IPS-NIHi11 (cell line): ENCODE data around the gene SRSF9.
A peak's percentile ranks its signal among the peaks of the same experiment; 100 is the strongest.
"Not testable (repeated sequence)": the region's sequence is repeated elsewhere in the genome, so short reads cannot be mapped to it uniquely, and the experiment has no call there.

Source experiments
- DNase-seq: peaks from one replicate; pipeline ENCODE4 v3.0.0; 2012; ENCODE audit warnings: mixed read lengths, low spot score

SRSF9 gene, protein sequence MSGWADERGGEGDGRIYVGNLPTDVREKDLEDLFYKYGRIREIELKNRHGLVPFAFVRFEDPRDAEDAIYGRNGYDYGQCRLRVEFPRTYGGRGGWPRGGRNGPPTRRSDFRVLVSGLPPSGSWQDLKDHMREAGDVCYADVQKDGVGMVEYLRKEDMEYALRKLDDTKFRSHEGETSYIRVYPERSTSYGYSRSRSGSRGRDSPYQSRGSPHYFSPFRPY

DNA sequence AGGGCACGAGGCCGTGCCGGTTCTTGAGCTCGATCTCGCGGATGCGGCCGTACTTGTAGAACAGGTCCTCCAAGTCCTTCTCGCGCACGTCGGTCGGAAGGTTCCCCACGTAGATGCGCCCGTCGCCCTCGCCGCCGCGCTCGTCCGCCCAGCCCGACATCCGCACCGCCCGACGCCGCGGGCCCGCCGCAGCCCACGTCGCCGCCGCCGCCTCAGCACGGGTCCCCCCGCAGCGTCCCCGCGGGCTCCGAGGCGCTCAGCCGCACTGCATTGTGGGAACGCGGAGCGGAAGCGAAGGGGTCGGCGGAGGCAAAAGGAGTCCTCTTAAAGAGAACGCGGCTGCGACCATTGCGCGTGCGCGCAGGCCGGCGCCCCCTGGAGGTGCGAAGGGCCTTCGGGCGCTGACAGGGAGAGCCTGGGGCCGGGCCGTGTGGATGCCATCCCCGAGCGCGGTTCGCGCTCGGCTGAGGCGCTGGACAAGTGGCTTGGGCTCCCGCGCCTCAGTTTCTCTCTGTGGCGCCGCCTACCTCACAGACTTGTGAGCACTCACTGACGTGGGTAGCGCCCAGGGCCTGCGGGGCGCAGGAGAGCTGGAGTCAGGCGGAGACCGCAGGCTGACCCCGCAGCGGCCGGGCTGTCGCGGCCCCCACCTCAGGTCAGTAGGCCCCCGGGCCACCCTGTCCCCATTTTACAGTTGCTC lies at the start of gene SRSF9:
Gene SRSF9 (minus strand): TSS at position 299 of the 700 bp plus-strand sequence. CDS start 139 bp downstream, at position 160.
- DNase-seq = peak; percentile 99

DNA sequence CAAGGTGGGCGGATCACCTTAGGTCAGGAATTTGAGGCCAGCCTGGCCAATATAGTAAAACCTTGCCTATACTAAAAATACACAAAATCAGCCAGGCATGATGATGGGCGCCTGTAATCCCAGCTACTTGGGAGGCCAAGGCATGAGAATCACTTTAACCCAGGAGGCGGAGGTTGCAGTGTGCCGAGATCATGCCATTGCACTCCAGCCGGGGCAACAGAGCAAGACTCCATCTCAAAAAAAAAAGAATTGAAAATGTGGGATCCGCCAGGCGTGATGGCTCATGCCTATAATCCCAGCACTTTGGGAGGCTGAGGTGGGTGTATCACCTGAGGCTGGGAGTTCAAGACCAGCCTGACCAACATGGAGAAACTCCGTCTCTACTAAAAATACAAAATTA lies 49.8 kb upstream of the SRSF9 start:
- DNase-seq = not testable (repeated sequence)

DNA sequence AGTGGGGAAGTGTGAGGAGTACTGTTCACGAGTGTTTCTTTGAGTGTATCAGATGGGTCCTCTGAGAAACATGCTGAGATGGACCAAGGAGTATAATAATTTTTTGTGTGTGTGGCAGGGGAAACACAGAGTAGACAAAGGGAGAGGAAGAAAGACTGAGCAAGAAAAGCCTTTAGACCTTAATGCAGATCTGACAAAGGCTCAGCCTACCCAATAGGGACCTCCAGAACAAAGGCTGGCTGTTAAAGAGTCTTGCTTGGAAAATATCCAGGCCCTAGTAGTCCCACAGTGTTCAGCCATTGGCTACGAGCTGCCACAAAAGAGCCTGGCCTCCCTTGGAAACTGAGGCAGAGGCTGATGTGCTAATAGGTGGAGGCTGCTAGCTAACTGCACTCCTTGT lies 45.9 kb upstream of the SRSF9 start:
- DNase-seq = no peak

DNA sequence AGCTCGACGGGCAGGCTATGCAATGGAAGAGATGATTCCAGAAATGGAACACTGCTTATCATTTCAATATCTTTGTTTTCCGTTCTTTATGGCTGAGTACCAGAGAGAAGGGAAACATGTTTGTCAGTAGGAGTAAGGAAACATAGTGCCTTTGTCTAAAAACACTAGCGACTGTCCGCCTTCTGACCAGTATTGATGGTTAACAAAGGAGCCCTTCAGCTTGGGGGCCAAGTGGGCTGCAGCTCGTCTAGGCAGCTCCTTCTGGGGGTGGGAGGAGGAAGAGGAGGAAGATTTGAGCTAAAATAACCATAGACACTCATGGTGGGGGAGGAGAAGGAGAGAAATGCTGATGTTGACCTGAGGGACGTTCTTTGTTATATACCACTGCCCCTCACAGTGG lies 44.5 kb upstream of the SRSF9 start:
- DNase-seq = no peak

DNA sequence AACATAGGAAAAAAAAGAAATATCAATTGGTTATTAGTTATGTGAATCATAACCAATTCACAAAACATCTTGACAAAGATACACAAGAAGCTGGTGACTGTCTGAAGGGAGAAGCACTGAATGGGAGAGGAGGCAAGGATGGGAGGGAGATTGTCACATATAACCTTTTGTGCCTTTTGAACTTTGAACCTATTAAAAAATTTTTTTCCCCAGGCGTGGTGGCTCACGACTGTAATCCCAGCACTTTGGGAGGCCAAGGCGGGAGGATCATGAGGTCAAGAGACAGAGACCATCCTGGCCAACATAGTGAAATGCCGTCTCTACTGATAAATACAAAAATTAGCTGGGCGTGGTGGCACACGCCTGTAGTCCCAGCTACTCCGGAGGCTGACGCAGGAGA lies 39.0 kb upstream of the SRSF9 start:
- DNase-seq = no peak

DNA sequence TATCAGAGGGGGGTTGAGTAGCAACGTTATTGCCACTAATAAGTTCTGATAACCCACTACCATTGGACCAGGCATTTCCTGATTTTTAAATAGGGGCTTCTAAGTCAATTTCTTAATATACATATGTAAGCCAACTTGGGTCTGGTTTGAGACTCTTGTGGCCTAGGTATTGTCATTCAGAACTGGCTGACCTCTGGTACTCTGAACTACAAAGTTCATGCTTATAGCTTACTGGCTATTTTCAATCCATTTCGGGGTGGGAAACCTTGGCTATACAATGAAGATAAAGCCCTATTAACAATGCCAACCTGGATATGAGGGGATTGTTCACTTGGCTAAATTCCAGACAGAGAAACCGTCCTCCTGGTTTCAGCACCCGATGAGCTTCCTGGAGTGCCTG lies 35.0 kb upstream of the SRSF9 start:
- DNase-seq = peak; percentile 26

DNA sequence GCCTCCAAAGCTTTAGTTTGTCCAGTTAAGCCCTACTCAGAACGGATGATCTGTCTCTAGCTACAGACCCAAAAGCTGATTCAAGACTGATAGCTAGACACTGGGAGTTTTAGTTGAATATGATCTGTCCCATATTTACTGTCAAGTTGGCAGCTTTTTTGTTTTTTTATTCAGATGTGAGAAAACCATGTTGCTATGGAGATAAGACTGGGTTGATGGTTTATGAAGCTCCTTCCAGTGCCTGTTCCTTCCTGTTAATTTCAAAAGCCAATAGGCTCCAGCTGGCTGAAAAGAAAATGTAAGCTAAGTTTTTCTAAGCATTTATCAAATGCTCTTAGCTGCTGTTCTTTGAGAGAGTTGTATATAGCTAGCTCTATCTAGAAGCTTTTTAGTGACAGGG lies 31.0 kb upstream of the SRSF9 start:
- no peak for DNase-seq

DNA sequence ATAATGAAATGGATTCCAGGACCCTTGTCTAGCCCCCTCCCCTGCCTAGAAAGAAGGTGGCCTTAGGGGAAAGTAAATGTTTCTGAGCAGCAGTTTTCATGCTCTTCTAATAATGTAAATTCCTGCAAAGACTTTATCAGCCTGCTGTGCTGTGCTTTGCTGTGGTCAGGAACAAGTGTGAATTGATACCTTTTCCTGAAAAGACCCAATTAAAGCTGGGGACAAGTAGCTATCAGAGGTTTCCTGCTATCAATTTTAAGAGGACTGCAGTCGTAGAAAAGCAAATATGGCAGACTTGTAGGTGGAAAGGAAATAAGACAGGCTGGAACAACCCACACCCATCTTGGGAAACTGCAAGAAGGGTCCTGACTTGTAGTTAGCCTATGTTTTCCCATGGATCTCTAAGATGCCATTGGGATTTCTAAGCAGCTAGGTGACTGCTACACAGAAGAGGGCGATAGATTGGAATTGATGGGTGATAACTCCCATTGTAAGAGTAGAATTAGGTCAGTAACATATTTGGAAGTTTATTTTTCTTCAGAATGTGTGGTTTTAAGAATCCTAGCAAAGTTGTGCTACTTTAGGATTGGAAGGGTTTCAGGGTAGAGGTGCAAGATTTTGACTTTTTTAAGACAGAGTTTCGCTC lies 29.4 kb upstream of the SRSF9 start:
- no peak for DNase-seq

DNA sequence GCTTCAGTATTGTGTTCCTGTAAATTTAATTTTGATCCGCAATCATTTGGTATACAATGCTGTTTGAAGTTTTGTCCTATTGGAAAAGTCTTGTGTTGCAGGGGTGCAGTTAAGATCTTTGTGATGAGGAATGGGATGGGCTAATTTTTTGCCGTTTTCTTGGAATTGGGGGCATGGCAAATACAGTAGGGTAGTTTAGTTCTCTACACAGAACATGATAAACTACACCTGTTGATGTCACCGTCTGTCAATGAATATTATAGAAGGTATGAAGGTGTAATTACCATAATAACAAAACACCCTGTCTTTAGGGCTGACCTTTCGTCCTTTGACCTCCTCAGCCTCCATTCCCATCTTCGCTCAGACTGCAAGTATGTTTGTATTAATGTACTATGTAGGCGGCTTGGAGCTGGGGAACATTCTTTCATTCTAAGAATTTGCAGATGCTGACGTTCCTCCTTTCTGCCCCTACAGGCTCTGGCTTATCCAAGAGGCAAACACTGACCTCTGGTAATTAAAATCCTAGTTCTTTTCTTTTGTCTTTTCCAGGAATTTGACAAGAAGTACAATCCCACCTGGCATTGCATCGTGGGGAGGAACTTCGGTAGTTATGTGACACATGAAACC lies 28.1 kb upstream of the SRSF9 start:
- DNase-seq = no peak

DNA sequence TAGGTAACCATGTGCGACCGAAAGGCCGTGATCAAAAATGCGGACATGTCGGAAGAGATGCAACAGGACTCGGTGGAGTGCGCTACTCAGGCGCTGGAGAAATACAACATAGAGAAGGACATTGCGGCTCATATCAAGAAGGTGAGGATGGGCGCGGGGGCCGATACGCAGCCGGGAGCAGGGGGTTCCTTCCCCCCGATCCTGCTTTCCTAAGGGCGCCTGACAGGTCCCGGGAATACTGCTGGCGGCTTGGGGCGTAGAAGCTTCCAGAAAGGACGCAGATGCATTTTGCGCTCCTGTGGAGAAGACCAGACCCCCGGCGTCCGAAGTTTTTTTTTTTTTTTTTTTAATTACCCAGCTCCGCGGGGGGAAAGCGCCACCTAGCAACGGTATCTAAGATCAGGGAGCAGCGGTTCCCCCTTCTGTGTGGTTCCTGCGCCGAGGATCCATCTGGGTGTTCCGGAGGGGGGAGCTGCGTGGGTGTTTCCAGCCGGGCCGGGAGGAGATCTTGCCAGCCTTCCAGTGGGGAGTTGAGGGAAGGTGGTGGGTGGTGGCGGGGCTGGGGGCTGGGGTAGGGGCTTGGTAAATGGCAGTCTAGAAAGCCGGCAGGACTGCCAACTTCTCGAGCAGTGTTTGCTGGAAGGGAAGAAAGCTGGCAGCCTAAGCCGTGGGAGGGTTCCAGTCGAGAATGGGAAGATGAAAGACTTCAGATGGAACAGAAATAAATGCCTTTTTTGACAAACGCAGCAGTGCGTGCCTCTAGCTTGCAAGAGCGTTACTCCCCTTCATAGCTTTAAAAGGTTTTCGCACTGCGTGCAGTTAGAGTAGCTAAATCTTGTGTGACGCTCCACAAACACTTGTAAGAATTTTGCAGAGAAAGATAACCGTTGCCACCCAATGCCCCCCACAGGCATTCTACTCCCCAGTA lies 27.1 kb upstream of the SRSF9 start:
- DNase-seq = peak; percentile 61

DNA sequence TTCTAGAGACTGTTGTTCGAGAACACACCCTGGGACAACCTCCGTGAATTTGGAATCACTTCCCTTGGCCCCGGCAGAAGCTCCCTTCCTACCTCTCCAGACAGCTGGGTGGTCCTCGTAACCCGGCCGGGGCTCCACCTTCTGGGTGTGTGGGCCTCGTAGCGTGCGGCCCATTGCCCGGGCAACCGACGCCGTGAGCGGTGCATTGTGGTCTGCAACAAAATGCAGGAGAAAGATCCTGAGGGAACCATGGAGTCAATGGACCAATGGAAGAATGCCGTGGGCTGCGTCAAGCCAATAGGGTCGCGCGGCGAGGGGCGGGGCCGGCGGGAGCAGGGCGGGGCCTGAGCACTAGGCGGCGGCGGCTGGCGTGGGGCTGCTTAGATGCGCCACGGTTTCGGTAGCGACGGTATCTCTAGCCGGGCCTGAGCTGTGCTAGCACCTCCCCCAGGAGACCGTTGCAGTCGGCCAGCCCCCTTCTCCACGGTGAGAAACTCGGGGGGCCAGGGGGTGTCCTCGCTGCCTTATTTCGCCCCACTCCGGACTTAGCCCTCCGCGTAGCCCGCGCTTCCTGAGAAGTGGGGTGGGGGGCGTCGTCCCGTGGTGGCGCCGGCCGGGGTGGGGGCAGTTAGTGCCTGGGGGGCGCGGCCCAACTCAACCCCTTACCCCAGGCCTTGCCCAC lies 26.3 kb upstream of the SRSF9 start, which contains the start of gene DYNLL1:
Gene DYNLL1 (plus strand): TSS at position 383 of the 682 bp plus-strand sequence. CDS start 309 bp downstream, outside the sequence.
- peak; percentile 98 for DNase-seq

DNA sequence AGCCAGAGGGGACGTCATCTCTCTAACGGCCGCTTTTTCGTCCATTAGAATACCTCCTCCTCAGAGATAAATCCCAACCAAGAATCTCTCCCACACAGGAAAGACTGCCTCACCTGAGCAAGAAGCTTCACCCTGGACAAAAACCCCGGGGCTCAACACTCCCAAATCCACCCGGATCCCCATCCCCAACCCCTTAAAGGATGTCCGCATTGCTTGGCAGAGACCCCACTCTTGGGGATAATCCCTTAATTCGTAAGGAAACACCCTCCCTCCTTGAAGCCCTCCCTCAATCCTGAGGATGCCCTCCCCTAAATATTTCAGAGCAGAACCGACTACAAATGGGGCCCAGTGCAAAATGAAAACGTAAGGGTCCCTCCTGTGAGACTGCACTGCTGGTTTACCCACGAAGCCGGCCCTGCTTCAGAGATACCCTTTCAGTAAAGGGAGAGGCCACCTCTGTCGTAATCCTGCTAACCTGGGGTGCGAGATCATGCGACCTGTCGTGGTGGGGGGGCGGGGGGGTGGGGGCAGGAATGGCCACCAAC lies 25.7 kb upstream of the SRSF9 start:
- DNase-seq = no peak

DNA sequence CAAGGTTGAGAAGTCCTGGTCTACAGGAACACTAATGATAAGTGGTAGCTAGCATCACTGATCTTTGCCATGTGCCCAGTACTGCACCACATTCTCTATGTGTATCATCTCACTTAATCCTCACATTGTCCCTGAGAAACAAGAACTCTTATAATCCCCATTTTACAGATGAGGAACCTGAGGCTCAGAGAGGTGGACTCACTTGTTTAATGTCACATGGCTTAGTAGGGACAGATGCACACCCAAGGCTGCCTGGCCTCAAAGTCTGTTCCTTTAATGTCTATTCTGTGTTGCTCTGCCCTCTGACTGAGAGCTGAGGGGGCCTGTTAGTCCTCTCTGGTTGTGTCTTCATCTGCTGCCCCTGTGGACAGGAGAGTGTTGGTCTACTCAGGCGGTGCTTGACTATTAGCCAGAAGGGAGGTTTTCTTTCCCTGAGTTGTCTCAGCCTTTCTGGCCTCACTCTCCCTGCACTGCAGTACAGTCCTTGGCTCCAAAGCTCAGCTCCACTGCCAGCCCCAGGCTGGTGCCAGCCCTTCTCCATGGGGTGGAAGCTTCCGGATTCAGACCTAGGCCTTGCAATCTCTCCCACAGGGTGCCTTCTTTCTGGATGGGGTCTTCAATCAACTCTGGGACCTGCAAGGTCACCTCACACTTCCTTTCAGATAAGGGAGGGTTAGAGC lies 21.4 kb upstream of the SRSF9 start:
- DNase-seq = no peak

DNA sequence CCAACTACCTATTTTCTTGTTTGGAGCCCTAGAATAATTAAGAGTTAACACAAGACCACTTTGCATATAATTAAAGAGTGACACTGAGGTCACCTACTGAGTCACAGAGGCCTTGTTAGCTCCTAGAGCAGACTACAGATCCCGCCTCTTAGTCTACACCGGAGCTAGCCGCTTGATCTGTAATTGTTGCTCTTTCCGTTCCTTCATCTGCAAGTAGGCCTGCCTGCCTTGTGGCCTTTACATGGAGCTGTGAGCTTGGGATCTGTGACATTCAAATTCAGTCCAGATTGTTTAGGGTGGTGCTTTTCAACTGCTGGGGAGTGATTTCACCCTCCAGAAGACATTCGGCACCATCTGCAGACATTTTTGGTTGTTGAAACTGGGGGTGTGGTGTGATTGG lies 20.8 kb upstream of the SRSF9 start:
- no peak for DNase-seq

DNA sequence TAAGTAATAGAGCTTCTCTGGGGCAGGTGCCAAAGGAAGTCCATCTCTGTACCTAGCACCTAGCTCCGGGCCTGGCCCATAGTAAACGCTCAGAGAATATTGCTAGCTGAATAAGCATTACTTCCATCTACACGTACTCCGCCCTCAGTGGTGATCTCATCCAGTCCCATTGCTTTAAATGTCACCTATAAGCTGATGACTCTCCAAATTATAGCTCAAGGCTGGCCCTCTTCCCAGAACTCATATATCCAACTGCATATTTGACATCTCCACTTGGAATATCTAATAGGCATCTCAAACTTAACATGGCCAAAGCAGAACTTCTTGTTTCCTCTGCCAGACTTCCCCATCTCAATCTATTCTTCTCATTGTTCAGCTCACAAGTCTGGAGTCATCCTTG lies 19.5 kb upstream of the SRSF9 start:
- no peak for DNase-seq

DNA sequence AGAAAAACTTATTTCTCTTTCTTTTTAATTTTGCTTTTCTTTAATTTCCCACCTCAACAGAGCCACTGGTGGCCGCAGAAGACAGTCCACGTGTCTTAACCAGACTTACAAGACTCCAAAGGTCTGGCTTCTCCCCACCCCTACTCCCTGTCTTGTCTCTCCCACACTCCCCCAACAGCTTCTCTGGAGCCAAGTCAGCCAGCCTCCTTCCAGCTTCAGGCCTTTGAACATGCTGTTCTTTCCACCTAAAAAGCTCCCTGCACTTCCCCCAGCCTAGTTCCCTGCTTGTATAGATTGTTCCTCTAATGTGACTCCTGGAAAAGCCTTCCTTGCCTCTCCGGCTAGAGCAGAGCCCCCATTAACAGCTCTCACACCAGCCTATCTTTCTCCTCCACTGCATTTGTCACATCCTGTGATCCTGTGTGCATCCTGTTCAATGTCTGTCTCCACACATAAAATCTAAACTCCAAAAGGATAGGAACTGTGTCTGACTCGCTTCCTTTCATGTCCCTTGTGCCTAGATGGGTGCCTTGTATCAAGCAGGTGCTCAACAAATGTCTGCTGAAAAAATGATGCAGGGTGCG lies 18.6 kb upstream of the SRSF9 start:
- no peak for DNase-seq

DNA sequence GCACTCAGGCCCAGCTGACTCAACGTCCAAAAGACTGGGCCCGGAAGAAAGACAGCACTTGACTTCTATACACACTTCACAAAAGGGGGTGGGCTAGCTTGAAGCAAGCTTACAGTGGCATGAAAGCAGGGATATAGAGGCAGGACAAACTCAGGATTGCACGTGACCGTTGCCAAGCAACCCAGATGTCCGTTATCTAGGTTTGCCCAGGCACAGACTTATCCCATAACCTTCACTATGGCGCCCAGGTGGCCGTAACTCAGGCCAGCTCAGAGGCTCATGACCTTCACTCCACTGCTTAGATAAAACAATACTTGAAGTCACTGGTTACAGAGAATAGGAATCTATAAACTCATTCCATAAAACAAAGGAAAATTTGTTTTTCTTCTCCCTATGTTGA lies 18.0 kb upstream of the SRSF9 start:
- DNase-seq = not testable (repeated sequence)

DNA sequence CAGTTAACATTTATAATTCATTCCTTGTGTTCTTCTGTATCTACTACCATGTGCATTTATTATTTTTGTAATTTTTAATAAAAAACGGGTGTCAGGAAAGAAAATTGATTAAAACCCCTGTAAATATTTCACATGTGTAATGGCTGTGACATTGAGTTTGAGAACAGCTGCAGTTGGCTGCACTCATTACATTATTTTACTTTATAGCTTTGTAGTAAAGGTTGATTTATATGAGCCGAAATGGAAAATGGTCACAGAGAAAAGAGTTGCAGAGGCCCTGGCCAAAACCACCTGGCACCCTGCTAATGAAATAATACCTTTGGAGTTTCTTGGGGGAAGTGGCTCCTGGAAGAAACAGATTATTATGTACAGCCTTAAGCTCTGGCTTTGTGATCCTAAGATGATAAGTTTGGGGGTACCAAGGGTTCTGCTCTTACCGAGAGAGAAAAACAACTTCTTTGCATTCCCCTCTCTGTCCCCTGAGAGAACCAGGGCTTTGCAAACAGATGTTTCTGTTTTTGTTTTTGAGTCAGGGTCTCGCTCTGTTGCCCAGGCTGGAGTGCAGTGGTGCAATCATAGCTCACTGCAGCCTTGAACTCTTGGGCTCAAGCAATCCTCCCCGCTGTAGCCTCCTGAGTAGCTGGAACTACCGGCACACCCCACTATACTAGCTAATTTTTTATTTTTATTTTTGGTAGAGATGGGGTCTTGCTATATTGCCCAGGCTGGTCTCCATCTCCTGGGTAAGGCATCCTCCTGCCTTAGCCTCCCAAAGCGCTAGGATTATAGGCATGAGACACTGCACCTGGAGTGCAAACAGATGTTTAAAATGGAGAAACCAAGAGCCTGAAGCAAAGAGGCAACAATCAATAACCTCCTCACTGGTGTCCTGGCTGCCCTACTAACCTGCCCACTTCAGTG lies 16.7 kb upstream of the SRSF9 start:
- DNase-seq = no peak

DNA sequence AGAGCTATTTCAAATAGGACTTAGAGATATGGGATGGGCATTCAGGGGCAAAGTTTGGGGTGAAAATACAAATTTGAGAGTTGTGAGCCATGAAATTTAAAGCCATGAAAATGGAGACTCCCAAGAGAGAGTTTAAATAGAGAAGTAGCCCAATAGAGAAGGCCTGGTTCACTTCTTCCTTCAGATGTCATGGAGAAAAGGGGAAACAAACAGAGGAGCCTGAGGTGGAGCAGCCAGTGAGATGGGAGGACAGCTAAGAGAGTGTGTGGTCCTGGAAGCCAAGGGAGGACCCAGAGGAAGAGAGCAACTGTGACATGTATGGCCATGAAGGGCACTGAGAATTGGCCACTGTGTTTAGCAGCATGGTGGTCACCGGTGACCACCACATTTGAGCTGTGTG lies 14.1 kb upstream of the SRSF9 start:
- no peak for DNase-seq
